Astrocyte of the spinal cord (primary cell): Measurements from ENCODE around the gene ACYP2.

Experiments
- DNase-seq: peaks from one replicate; pipeline ENCODE4 v3.0.0; 2011; ENCODE audit warnings: low read depth, low spot score
- H3K4me3 ChIP-seq: 2 replicates; pipeline ENCODE4 v1.5.1; 2011; ENCODE audit warnings: low read depth, mild to moderate bottlenecking, low read length, moderate library complexity
- in situ Hi-C: cut with HindIII; loops from 2 replicates; pipeline ENCODE4 v1.10.0; 2017; ENCODE audit warnings: low sequenced_read_pairs
- TF ChIP-seq, protein P1 (sequence below): IDR thresholded peaks from 2 replicates; pipeline ENCODE4 v1.5.1; 2012; ENCODE audit warnings: low read depth, mild to moderate bottlenecking, low read length, inconsistent platforms

The ACYP2 gene

GRCh38 chr2:54207666-54208195 lies 92.3 kb downstream of the ACYP2 start:
- H3K4me3 ChIP-seq: no peak overlapping the region
- DNase-seq: peak; percentile 57
- TF ChIP-seq, protein P1, sequence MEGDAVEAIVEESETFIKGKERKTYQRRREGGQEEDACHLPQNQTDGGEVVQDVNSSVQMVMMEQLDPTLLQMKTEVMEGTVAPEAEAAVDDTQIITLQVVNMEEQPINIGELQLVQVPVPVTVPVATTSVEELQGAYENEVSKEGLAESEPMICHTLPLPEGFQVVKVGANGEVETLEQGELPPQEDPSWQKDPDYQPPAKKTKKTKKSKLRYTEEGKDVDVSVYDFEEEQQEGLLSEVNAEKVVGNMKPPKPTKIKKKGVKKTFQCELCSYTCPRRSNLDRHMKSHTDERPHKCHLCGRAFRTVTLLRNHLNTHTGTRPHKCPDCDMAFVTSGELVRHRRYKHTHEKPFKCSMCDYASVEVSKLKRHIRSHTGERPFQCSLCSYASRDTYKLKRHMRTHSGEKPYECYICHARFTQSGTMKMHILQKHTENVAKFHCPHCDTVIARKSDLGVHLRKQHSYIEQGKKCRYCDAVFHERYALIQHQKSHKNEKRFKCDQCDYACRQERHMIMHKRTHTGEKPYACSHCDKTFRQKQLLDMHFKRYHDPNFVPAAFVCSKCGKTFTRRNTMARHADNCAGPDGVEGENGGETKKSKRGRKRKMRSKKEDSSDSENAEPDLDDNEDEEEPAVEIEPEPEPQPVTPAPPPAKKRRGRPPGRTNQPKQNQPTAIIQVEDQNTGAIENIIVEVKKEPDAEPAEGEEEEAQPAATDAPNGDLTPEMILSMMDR: no peak
- in situ Hi-C loops: no loop called here

DNA sequence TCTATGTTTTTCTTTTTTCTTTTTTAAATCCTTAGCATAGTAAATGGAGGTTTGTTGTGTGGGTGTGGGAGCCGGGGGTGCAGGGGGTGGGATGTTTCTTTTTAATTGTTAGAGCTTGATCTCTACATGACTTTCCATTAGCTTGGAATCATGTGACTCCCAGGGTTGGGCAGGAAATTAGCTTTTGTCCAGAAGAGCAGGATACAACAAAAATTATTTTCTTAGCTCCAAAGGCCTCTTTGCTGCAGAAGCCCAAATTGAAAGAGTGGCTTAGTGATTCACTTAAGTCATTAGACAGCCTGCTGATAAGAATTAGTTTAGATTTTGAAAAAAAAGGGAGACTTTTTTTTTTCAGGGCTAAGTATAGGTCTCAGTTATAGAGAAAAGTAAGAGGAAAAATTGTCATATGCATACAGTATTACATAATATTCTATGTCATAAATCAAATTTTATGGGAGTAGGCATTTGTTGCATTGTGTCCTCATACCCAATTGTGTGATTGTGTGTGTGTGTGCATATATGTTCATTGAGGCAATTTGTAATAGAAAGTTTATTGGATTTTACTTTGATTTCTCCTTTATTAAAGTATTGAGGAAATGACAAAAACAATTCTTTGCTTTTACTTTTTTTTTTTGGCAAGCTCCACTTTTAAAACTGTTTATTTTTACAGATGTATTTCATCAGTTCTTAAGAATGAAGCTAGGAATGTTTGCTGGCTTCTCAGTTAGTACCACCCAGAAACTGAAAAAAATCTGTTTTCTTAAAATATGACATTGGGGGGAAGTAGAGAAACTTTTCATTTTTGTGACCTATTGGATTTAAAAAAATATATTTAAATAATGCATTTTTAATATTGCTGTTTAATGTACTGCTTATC lies 93.2 kb downstream of the ACYP2 start:
- in situ Hi-C loops: no loop called here
- peak; percentile 67 for DNase-seq
- TF ChIP-seq, protein P1: no peak
- H3K4me3 ChIP-seq: no peak overlapping the region

GRCh38 chr2:54209379-54209778 lies 94.0 kb downstream of the ACYP2 start:
- no peak overlapping the region for H3K4me3 ChIP-seq
- in situ Hi-C loops: no loop called here
- TF ChIP-seq, protein P1: no peak
- DNase-seq: no peak

- no peak overlapping the region for H3K4me3 ChIP-seq
- in situ Hi-C loops: no loop called here
- TF ChIP-seq, protein P1: no peak
- peak; percentile 93 for DNase-seq
Measured at GRCh38 chr2:54212456-54212855, 97.0 kb downstream of the ACYP2 start.

GRCh38 chr2:54213082-54213481 lies 97.7 kb downstream of the ACYP2 start:
- in situ Hi-C loops: no loop called here
- TF ChIP-seq, protein P1: no peak

DNA sequence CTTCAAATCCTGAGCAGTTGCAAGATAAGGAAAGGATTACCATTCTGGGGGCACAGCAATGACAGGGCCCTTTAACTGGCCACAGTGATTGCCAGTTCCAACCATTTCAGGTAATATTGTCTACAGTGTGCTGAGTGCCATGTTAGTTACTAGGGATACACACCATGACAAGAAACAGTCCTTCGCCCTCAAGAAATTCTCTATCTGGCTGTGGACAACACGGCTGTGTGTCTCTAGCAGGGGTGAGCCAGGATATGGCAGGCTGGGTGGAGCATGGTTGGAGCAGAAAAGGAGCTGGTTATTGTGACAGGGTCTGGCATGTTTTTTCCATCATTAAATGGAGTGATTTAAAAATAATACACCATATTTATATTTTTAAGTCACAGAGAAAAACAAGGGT lies 109.6 kb downstream of the ACYP2 start:
- TF ChIP-seq, protein P1: no peak
- H3K4me3 ChIP-seq: no peak overlapping the region
- DNase-seq: no peak
- in situ Hi-C loops: no loop called here

More at GRCh38 chr2:54213082-54213481, 97.7 kb downstream of the ACYP2 start:
- H3K4me3 ChIP-seq: no peak overlapping the region
- DNase-seq: no peak
